ENCODE measurements around the gene CEP295NL. TPM values are rescaled to one million over a fixed set of nuclear protein-coding genes. Genes with fewer than 3 reads are reported as not detected.

The CEP295NL gene
- total RNA-seq, 1 experiment from 2014 or later = 1.9 TPM

GRCh38 chr17:78893684-78894083 is 9.3 kb downstream of the CEP295NL start:
- Histone ChIP-seq H2AFZ (ENCODE audit: low read depth, low read length, poor library complexity, severe bottlenecking) (no peak overlapping the region), H3K9ac (ENCODE audit: low read length) (no peak overlapping the region), H3K4me3 (replicated peaks in 1 of 2; ENCODE audit: low read depth in 1 of 2, low read length in 2 of 2) (no peak overlapping the region), H3K27ac (ENCODE audit: low read depth, low read length) (no peak overlapping the region), H3K9me3 (ENCODE audit: control insufficient read depth in 1 of 2, insufficient read depth in 1 of 2, low read depth in 1 of 2, low read length in 2 of 2) (no peaks in the 10 kb centered on the region), H4K20me1 (ENCODE audit: insufficient read depth) (no peaks in the 10 kb centered on the region), H3K79me2 (ENCODE audit: insufficient read depth, low read length) (peaks cover 6% of the 10 kb centered on the region; the same call in 1 of the 2 replicates), H3K36me3 (ENCODE audit: control insufficient read depth in 1 of 2, insufficient read depth in 2 of 2, low read length in 2 of 2) (no peaks in the 10 kb centered on the region), H3K9me2 (ENCODE audit: insufficient read depth) (no peaks in the 10 kb centered on the region), H3K4me2 (ENCODE audit: low read length) (no peak overlapping the region), H3K4me1 (ENCODE audit: control insufficient read depth in 1 of 2, insufficient read depth in 2 of 2, low read length in 2 of 2) (peaks cover 0 to 8% of the 10 kb centered on the region in 2 experiments; a peak in 1 of 4 replicates), H3K27me3 (ENCODE audit: insufficient read depth, low read length) (no peaks in the 10 kb centered on the region)
- TF ChIP-seq CEBPB (IDR thresholded peaks at IDR 0.05; ENCODE audit: low read depth) = no peak
- no peak for TF ChIP-seq YY1 (IDR thresholded peaks at IDR 0.05; ENCODE audit: extremely low read depth, insufficient replicate concordance, low read depth, low read length)
- TF ChIP-seq POLR2AphosphoS5 (IDR thresholded peaks at IDR 0.05; ENCODE audit: low read depth, low read length) = no peak
- TF ChIP-seq SP1 (IDR thresholded peaks at IDR 0.05; ENCODE audit: low read depth) = no peak
- TF ChIP-seq CBX3 (IDR thresholded peaks at IDR 0.05; ENCODE audit: low read depth) = no peak
- TF ChIP-seq RAD21 (IDR thresholded peaks at IDR 0.05; ENCODE audit: low read depth) = no peak
- no peak for TF ChIP-seq TCF7L2 (IDR thresholded peaks at IDR 0.05; ENCODE audit: borderline replicate concordance, extremely low read depth, insufficient read depth, insufficient read length)
- no peak for TF ChIP-seq REST (IDR thresholded peaks at IDR 0.05; ENCODE audit: low read depth)
- TF ChIP-seq POLR2A (IDR thresholded peaks at IDR 0.05; ENCODE audit: borderline replicate concordance, extremely low read depth, insufficient read depth, insufficient read length) = no peak
- no peak for DNase-seq (ENCODE audit: low read depth, low spot score)
- no peak for ATAC-seq
- BruUV-seq (replicated peaks) = no TSS peak
- ChIA-PET RAD21 (ENCODE audit: low non-redundant PET in 1 of 2, low total read pairs in 2 of 2, uncharacterized antibody in 2 of 2, unreplicated experiment in 2 of 2) (no interaction called here), CTCF (interaction anchor here (0.6 kb wide), 1 partner anchor 28 kb away, joined by 3 read pairs; no protein-coding TSS in a partner anchor), POLR2A (interaction anchor here (0.8 kb wide), 1 partner anchor 29 kb away, joined by 3 read pairs; no protein-coding TSS in a partner anchor)
- intact Hi-C loops (cut with micrococcal nuclease) = no loop called here

Measured in HCT116 (cell line).